Smooth muscle cell (in vitro differentiated cells): ENCODE results near the gene PLS3. TPM values are rescaled to one million over a fixed set of nuclear protein-coding genes. Genes with fewer than 3 reads are reported as not detected.

Experiments
- DNase-seq: peaks from one replicate; lab custom pipeline; 2025; ENCODE audit not compliant: unreplicated experiment; lab: John Stamatoyannopoulos, UW
- H2AFZ ChIP-seq: fragments of 200-600 bp; sonication (generic); 2 replicates; pipeline ENCODE4 v1.6.0; 2016; ENCODE audit warnings: antibody characterized with exemption, low read depth, mild to moderate bottlenecking
- H3F3A ChIP-seq: fragments of 200-600 bp; sonication (generic); 2 replicates; pipeline ENCODE4 v1.6.0; 2017; ENCODE audit warnings: antibody characterized with exemption, low read depth
- H3K27ac ChIP-seq: fragments of 200-600 bp; sonication (generic); 2 replicates; pipeline ENCODE4 v1.5.1; 2016; ENCODE audit warnings: low read depth, mild to moderate bottlenecking
- H3K27me3 ChIP-seq: fragments of 200-600 bp; sonication (generic); 2 replicates; pipeline ENCODE4 v1.6.1; 2016; ENCODE audit warnings: low read depth, mild to moderate bottlenecking
- H3K36me3 ChIP-seq: fragments of 200-600 bp; sonication (generic); 2 replicates; pipeline ENCODE4 v1.5.1; 2016; ENCODE audit warnings: low read depth
- H3K4me1 ChIP-seq: fragments of 200-600 bp; sonication (generic); 2 replicates; pipeline ENCODE4 v1.5.1; 2016; ENCODE audit warnings: low read depth
- H3K4me2 ChIP-seq: fragments of 200-600 bp; sonication (generic); 2 replicates; pipeline ENCODE4 v1.6.0; 2016; ENCODE audit warnings: mild to moderate bottlenecking
- H3K4me3 ChIP-seq: fragments of 200-600 bp; sonication (generic); 2 replicates; pipeline ENCODE4 v1.5.1; 2016; ENCODE audit warnings: mild to moderate bottlenecking
- H3K79me2 ChIP-seq: fragments of 200-600 bp; sonication (generic); 2 replicates; pipeline ENCODE4 v1.6.0; 2016; ENCODE audit warnings: low read depth, mild to moderate bottlenecking
- H3K9ac ChIP-seq: fragments of 200-600 bp; sonication (generic); 2 replicates; pipeline ENCODE4 v1.6.0; 2016; ENCODE audit warnings: low read depth
- H3K9me3 ChIP-seq: fragments of 200-600 bp; sonication (generic); replicated peaks from 2 replicates; pipeline ENCODE4 v1.5.1; 2016; ENCODE audit warnings: low read depth
- H4K20me1 ChIP-seq: fragments of 200-600 bp; sonication (generic); 2 replicates; pipeline ENCODE4 v1.6.0; 2016; ENCODE audit warnings: low read depth
- WGBS: methylation state at CpG from one replicate; pipeline ENCODE4 v1.1.7; 2016; ENCODE audit warnings: low lambda C conversion rate; 5-methylcytosine and 5-hydroxymethylcytosine counted together
- polyA plus RNA-seq: library from polyadenylated mRNA; unstranded; fragments of >200 nt; fragmentation: Nextera tagmentation; extraction: Ambion mirVana; gene quantifications from 2 replicates; pipeline ENCODE4 v1.2.1, GENCODE V29; 2016
- total RNA-seq: library from RNA; depleted of rRNA; stranded (reverse); fragments of >200 nt; gene quantifications from 2 replicates; pipeline ENCODE4 v1.2.3, GENCODE V29; 2014
- TF ChIP-seq, protein P1 (sequence below): fragments of 200-600 bp; sonication (generic); IDR thresholded peaks from 2 replicates; pipeline ENCODE4 v1.5.1; 2017; ENCODE audit warnings: borderline replicate concordance, mild to moderate bottlenecking, antibody characterized with exemption; ENCODE audit not compliant: insufficient read depth, poor library complexity, severe bottlenecking

The PLS3 gene
- total and polyA plus RNA-seq, 2 experiments from 2014 or later, result 305 to 609 TPM

DNA sequence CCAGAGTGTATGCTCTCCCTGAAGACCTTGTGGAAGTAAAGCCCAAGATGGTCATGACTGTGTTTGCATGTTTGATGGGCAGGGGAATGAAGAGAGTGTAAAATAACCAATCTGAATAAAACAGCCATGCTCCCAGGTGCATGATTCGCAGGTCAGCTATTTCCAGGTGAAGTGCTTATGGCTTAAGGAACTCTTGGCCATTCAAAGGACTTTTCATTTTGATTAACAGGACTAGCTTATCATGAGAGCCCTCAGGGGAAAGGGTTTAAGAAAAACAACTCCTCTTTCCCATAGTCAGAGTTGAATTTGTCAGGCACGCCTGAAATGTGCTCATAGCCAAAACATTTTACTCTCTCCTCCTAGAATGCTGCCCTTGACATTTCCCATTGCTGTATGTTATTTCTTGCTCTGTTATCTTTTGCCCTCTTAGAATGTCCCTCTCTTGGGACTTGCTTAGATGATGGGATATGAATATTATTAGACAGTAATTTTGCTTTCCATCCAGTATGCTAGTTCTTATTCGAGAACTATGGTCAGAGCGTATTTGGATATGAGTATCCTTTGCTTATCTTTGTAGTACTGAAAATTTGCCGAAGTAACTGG lies 88.6 kb downstream of the PLS3 start:
- Histone ChIP-seq H3F3A (peaks cover 6% of the 10 kb centered on the region), H3K4me3 (no peak overlapping the region), H3K27me3 (no peaks in the 10 kb centered on the region), H4K20me1 (peaks cover 8% of the 10 kb centered on the region), H3K79me2 (peaks cover 3% of the 10 kb centered on the region), H3K9me3 (no peaks in the 10 kb centered on the region), H3K9ac (no peak overlapping the region), H3K4me1 (no peaks in the 10 kb centered on the region), H3K27ac (peak overlapping the region; percentile 66), H3K36me3 (peaks cover 36% of the 10 kb centered on the region), H2AFZ (no peak overlapping the region), H3K4me2 (no peak overlapping the region)
- DNase-seq, result no peak
- TF ChIP-seq, protein P1, sequence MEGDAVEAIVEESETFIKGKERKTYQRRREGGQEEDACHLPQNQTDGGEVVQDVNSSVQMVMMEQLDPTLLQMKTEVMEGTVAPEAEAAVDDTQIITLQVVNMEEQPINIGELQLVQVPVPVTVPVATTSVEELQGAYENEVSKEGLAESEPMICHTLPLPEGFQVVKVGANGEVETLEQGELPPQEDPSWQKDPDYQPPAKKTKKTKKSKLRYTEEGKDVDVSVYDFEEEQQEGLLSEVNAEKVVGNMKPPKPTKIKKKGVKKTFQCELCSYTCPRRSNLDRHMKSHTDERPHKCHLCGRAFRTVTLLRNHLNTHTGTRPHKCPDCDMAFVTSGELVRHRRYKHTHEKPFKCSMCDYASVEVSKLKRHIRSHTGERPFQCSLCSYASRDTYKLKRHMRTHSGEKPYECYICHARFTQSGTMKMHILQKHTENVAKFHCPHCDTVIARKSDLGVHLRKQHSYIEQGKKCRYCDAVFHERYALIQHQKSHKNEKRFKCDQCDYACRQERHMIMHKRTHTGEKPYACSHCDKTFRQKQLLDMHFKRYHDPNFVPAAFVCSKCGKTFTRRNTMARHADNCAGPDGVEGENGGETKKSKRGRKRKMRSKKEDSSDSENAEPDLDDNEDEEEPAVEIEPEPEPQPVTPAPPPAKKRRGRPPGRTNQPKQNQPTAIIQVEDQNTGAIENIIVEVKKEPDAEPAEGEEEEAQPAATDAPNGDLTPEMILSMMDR, result no peak
- WGBS, result 81% methylated on average over 5 of the region's 5 CpGs

DNA sequence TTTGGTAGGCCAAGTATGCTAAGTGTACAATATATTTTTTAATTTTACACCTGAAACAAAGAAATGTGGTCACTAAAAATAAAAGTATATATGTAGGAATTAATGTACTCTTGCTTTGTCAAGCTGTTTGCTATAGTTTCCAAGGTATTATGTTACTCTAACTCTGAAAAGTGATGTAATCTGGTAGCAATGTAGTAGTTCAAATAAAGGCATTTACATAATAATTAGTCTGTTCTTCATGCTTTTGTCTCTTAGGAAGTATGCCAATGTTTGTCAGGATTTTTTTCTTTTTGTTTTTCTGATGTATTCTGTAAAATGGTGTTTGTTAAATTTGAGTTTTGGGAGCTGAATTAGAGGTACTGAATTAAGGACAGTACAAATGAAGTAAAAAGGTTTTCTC lies 89.5 kb downstream of the PLS3 start:
- Histone ChIP-seq H3F3A (peaks cover 6% of the 10 kb centered on the region), H3K9me3 (no peaks in the 10 kb centered on the region), H3K36me3 (peaks cover 28% of the 10 kb centered on the region), H3K27ac (peak overlapping the region; percentile 66), H3K4me2 (no peak overlapping the region), H4K20me1 (peaks cover 8% of the 10 kb centered on the region), H3K9ac (no peak overlapping the region), H3K4me1 (no peaks in the 10 kb centered on the region), H3K4me3 (no peak overlapping the region), H3K79me2 (no peaks in the 10 kb centered on the region), H2AFZ (no peak overlapping the region), H3K27me3 (no peaks in the 10 kb centered on the region)
- no peak for DNase-seq
- TF ChIP-seq, protein P1, result no peak

DNA sequence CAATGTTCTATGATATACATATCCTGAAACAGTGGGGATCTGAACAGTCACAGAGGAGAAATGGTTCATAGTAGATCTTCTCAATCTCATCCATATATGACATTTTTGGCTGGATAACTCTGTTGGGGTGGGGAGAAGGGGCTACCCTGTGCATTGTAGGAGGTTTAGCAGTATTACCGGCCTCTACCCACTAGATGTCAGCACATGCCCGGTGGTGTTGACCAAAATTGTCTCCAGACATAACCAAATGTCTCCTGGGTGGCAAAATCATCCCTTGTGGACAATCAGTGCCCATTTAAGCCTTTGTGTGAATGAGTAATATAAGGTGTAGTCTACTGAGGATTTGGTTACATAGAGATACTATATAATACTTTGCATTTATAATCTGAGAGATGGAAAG lies 89.9 kb downstream of the PLS3 start:
- WGBS, result 4% methylated on average over 2 of the region's 2 CpGs
- H4K20me1 ChIP-seq, result peaks cover 8% of the 10 kb centered on the region
- no peaks in the 10 kb centered on the region for H3K27me3 ChIP-seq
- no peak overlapping the region for H3K4me3 ChIP-seq
- peaks cover 6% of the 10 kb centered on the region for H3F3A ChIP-seq
- no peaks in the 10 kb centered on the region for H3K9me3 ChIP-seq
- H3K4me1 ChIP-seq, result no peaks in the 10 kb centered on the region
- H3K79me2 ChIP-seq, result no peaks in the 10 kb centered on the region
- H2AFZ ChIP-seq, result no peak overlapping the region
- no peak overlapping the region for H3K9ac ChIP-seq
- TF ChIP-seq, protein P1, result peak; percentile 50
- H3K4me2 ChIP-seq, result no peak overlapping the region
- peaks cover 24% of the 10 kb centered on the region for H3K36me3 ChIP-seq
- peak overlapping the region; percentile 66 for H3K27ac ChIP-seq
- no peak for DNase-seq

DNA sequence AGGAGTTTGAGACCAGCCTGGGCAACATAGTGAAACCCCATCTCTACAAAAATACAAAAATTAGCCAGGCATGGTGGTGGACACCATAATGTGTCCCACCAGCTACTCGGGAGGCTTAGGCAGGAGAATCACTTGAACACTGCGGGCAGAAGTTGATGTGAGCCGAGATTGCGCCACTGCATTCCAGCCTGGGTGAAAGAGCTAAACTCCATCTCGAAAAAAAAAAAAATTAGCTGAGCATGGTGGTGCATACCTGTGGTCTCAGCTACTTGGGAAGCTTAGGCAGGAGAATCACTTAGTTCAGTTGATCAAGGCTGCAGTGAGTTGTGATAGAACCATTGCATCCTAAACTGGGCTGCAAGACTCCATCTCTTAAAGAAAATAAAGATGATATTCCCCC lies 91.2 kb downstream of the PLS3 start:
- no peak for DNase-seq
- H3K9ac ChIP-seq, result no peak overlapping the region
- H3K27ac ChIP-seq, result no peak overlapping the region
- H4K20me1 ChIP-seq, result peaks cover 8% of the 10 kb centered on the region
- no peak overlapping the region for H2AFZ ChIP-seq
- peaks cover 22% of the 10 kb centered on the region for H3K36me3 ChIP-seq
- H3K4me2 ChIP-seq, result no peak overlapping the region
- WGBS, result 93% methylated on average over 5 of the region's 5 CpGs
- H3F3A ChIP-seq, result peaks cover 6% of the 10 kb centered on the region
- H3K4me1 ChIP-seq, result no peaks in the 10 kb centered on the region
- TF ChIP-seq, protein P1, result no peak
- H3K9me3 ChIP-seq, result no peaks in the 10 kb centered on the region
- H3K27me3 ChIP-seq, result no peaks in the 10 kb centered on the region
- H3K4me3 ChIP-seq, result no peak overlapping the region
- H3K79me2 ChIP-seq, result no peaks in the 10 kb centered on the region
